ENCODE measurements around the gene S100A13. TPM values are rescaled to one million over a fixed set of nuclear protein-coding genes. Genes with fewer than 3 reads are reported as not detected.

Gene S100A13
- total RNA-seq, 1 donor from 2014 or later, result 33.7 TPM

GRCh38 chr1:153661111-153661708, 33.9 kb upstream of the S100A13 start:
- Mint-ChIP-seq H3K36me3 (ENCODE audit: low read depth) (peaks cover 14% of the 10 kb centered on the region), H3K4me3 (peak overlapping the region; percentile 71), H3K27me3 (ENCODE audit: low read depth) (no peaks in the 10 kb centered on the region), H3K4me1 (peaks cover 17% of the 10 kb centered on the region), H3K27ac (ENCODE audit: unreplicated experiment) (no peak overlapping the region), H3K9me3 (no peaks in the 10 kb centered on the region)
- no peak for DNase-seq (ENCODE audit: low read depth, low spot score)
- no peak for TF ChIP-seq CTCF (conservative IDR thresholded peaks at IDR 0.05)

GRCh38 chr1:153659656-153660055, 32.4 kb upstream of the S100A13 start:
- DNase-seq (ENCODE audit: low read depth, low spot score), result no peak
- Mint-ChIP-seq H3K4me3 (peak overlapping the region; percentile 97), H3K9me3 (no peaks in the 10 kb centered on the region), H3K27me3 (ENCODE audit: low read depth) (no peaks in the 10 kb centered on the region), H3K36me3 (ENCODE audit: low read depth) (peaks cover 7% of the 10 kb centered on the region), H3K4me1 (peaks cover 17% of the 10 kb centered on the region), H3K27ac (ENCODE audit: unreplicated experiment) (peak overlapping the region; percentile 94)
- no peak for TF ChIP-seq CTCF (conservative IDR thresholded peaks at IDR 0.05)

GRCh38 chr1:153659175-153659534, 31.9 kb upstream of the S100A13 start:
- no peaks in the 10 kb centered on the region for H3K27me3 Mint-ChIP-seq (ENCODE audit: low read depth)
- peak overlapping the region; percentile 94 for H3K27ac Mint-ChIP-seq (ENCODE audit: unreplicated experiment)
- TF ChIP-seq CTCF (conservative IDR thresholded peaks at IDR 0.05), result no peak
- peak overlapping the region; percentile 97 for H3K4me3 Mint-ChIP-seq
- no peak for DNase-seq (ENCODE audit: low read depth, low spot score)
- no peaks in the 10 kb centered on the region for H3K9me3 Mint-ChIP-seq
- H3K4me1 Mint-ChIP-seq, result peaks cover 17% of the 10 kb centered on the region
- H3K36me3 Mint-ChIP-seq (ENCODE audit: low read depth), result peaks cover 5% of the 10 kb centered on the region

- H3K4me1 Mint-ChIP-seq, result peaks cover 17% of the 10 kb centered on the region
- H3K27me3 Mint-ChIP-seq (ENCODE audit: low read depth), result no peaks in the 10 kb centered on the region
- H3K27ac Mint-ChIP-seq (ENCODE audit: unreplicated experiment), result peak within 1 kb of the TSS; percentile 94
- peak within 1 kb of the TSS; percentile 97 for H3K4me3 Mint-ChIP-seq
- TF ChIP-seq CTCF (conservative IDR thresholded peaks at IDR 0.05), result peak; percentile 33
- H3K9me3 Mint-ChIP-seq, result no peaks in the 10 kb centered on the region
- peak; percentile 90 for DNase-seq (ENCODE audit: low read depth, low spot score)
- peaks cover 3% of the 10 kb centered on the region for H3K36me3 Mint-ChIP-seq (ENCODE audit: low read depth)
Observed at GRCh38 chr1:153658400-153659174, 31.3 kb upstream of the S100A13 start, which contains the start of gene SNAPIN. SNAPIN (plus strand) TSS chr1:153658703; CDS start chr1:153658744, 41 bp downstream.

- Mint-ChIP-seq H3K4me3 (no peak overlapping the region), H3K4me1 (peaks cover 17% of the 10 kb centered on the region), H3K27me3 (ENCODE audit: low read depth) (no peaks in the 10 kb centered on the region), H3K27ac (ENCODE audit: unreplicated experiment) (no peak overlapping the region), H3K36me3 (ENCODE audit: low read depth) (no peaks in the 10 kb centered on the region), H3K9me3 (no peaks in the 10 kb centered on the region)
- no peak for TF ChIP-seq CTCF (conservative IDR thresholded peaks at IDR 0.05)
- DNase-seq (ENCODE audit: low read depth, low spot score), result no peak
Observed at GRCh38 chr1:153655333-153655732, 28.0 kb upstream of the S100A13 start.

All from neural crest cell (in vitro differentiated cells).